ELR (cell line): ENCODE results near the gene C4BPB.
"Not testable (repeated sequence)": the region's sequence is repeated elsewhere in the genome, so short reads cannot be mapped to it uniquely, and the experiment has no call there.

Source experiments
- DNase-seq: peaks from one replicate; pipeline ENCODE4 v3.0.0-alpha.2; 2015; ENCODE audit warnings: low read depth

The C4BPB gene, protein sequence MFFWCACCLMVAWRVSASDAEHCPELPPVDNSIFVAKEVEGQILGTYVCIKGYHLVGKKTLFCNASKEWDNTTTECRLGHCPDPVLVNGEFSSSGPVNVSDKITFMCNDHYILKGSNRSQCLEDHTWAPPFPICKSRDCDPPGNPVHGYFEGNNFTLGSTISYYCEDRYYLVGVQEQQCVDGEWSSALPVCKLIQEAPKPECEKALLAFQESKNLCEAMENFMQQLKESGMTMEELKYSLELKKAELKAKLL

DNA sequence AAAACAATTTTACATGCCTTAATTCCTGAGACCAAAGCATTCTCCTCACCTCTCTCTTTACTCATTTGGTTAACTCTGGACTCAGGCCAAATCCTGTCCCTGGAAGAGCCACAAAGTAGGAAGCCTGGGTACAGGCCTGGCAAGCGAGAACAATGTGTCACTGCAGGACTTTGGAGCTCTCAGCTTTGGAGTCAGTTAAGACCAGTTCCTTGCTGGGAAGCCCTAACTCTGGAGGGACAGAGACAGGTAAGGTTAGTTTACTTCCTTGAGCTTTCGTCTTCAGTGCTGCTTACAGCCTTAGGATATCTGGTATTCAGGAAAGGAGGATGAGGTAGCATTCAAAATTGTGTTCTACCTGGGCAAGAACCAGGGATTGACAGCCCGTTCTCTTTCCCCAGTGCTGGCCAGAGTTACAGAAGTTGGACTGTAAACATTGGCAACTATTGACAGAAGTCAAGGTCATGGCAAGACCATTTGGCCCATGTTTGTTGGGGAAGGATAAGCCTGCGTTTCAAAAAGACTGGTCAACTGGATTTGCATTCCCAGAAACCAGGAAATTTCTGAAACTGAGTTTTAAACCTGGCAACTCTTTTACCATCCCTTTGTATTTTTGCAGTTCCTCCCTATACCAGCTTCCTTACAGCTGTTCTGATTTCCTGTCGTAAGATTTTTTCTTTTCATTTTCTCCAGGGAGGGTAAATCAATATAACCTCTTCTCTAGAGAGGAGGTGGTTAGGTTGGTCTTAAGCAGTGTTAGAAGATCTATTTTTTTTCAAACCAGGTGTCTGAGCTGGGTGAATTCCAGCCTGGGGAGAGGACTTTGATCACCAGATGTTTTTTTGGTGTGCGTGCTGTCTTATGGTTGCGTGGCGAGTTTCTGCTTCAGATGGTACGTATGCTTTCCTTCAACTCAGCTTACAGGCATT, at the start of gene C4BPB:
C4BPB (plus strand) TSS at position 160 of the 926 bp plus-strand sequence; CDS start at position 832, 672 bp downstream.
- no peak for DNase-seq

DNA sequence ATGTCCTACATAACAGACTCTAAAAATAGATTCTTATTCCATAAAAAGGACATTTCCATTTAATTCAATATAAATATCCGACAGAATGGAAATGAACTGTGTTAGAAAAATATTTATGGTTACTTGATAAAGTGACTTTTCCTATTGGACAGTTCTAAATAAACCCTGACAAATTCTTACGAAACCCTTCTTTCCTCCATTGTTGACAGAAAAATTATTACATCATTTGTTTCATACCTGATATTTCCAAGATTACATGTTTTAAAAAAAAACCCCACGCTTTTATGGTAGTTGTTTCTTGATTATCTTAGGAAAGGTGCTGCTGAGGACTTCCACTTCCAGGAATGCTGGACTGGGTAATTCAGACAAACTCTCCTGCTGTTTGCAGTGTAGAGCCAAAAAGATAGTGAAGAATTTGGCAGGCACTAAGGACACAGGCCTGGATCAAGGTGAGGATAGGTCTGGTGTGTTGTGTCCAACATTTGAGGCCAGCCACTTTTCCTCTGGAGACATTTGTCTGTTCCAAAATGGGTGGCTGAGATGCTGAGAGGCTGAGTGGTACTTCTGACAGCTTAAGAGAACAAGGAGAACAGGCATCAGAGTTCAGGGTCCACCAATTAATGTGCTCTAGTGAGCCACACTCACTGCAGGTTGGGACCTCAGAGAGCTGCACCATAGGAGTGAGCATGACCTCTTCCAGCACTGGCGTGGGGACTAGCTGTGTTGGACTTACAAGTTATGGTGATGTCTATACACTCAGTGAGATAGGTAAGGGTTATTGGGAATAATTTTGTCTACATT, 49.1 kb upstream of the C4BPB start:
- DNase-seq: no peak

DNA sequence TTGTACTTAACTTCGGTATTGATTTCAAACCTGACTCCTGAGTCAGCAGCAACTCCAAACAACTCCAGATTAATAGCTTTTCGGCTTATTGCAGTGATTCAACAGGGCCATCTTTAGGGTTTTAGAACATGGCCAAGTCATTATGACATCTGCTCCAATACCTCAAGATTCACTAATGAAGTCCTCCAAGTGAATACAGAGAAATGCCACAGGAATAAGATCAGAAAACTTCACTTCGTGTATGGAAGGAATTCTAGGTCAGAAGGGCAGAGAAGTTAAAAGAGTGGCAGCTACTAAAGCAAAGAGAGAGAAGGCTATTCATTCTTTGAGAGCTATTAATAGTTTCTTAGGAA, 48.5 kb upstream of the C4BPB start:
- no peak for DNase-seq

DNA sequence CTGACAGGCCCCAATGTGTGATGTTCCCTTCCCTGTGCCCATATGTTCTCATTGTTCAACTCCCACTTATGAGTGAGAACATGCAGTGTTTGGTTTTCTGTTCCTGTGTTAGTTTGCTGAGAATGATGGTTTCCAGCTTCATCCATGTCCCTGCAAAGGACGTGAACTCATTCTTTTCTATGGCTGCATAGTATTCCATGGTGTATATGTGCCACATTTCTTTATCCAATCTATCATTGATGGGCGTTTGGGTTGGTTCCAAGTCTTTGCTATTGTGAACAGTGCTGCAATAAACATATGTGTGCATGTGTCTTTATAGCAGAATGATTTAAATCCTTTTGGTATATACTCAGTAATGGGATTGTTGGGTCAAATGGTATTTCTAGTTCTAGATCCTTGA, 47.3 kb upstream of the C4BPB start:
- not testable (repeated sequence) for DNase-seq

DNA sequence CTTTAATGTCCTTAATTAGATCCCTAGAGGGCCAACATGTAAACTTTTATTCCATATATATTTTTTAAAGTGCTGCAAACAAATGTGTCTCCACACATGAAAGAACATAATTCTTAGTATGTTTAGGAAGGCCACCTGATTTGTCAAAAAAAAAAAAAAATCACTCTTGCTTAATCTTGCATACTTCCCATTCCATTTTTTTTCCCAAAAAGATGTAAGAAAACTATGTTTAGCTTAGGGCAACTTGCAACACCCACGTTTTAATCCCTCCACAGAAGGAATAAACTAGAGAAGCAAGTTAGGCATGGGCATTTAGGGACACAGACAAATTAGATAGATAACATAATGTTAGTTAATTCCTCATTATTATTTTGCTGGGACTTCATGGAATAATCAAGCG, 43.2 kb upstream of the C4BPB start:
- DNase-seq: no peak

DNA sequence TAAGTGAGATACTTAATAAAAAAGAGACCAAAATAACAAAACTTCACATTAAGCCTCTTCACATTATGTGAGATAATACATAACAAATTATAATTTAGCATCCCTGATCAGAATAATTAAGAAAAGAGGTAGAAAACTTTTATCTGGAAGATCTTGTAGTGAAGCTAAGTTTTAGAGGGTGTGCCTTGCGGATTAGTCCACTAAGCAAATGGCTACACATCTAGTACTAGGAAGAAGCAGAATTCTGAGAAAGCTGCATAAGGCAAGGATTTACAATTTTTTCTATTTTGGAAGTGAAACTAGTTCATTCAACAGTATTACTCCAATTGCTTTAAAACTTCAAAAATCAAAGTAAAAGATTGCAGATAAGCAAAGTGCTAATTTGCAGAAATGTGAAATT, 41.2 kb upstream of the C4BPB start:
- DNase-seq: no peak

DNA sequence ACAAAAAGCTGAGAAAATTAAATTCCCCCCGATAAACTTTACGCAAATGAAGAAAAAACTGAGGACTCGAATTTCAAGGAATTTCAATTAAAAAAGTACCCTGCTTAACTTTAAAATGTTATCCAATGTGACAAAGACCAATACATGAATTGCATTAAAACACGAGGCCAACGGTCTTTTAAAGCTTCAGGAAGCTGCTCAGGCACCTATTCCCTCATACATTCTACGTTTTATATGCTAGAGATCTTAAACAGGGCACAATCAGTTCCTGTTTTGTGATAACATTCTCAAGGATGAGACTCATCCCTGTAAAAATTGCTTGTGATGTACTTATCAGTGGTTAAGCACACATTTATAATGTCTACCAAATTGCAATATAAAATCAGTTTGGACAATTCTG, 40.6 kb upstream of the C4BPB start:
- DNase-seq: no peak

DNA sequence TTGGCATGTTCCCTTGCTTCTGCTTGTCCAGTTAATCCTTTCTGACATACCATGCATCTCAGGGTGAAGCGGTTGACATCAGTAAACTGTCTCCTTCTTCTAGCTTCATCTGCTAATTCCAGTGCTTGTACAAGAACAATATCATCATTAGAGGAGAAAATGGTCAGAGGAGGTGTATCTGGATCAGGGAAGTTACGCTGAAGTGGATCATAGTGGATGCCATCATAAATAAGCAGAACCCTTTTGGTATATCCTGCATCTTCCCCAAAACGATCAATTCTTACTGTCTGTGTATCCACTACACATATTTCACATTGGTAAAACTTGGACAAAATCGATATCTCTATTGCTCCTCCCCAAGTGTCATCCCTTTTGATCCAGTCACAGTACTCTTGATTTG, 39.6 kb upstream of the C4BPB start:
- DNase-seq: no peak

DNA sequence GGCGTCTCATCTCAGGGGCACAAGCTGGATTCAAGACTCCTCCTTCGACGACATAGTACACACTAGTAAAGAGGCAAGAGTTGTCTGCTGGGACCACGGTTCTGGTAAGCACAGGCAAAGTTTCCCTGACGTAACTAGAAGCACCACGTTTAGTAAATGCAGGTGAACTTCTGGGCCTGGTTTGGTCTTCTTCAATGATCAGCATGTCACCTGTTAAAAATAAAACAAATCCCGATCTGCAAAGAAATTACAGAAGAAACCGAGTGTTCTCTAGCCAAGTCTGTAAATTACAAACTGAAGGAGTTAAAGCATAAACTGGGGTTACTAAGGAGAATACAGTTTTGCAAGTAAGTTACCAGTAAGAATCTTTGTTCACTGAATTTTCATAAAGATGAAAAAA, 39.1 kb upstream of the C4BPB start:
- no peak for DNase-seq

DNA sequence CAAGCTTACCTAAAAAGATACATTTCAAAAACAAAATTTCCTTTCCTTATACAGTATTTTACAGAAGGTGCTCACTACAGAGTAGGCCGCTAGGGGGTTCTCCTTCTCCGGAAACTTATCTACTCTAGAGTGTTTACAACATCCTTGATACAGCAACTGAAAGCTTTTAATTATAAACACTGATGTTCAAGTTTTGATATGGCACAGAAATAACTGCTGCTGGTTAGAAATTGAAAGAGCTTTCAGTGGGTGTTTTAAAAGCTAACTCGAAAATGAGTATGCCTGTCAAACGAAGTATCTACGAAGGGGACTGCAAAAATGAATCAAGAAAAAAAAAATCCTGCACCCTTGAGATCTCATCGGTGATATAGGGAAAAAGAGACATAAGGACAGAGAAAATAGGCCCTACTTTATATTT, 38.7 kb upstream of the C4BPB start:
- peak; percentile 79 for DNase-seq

DNA sequence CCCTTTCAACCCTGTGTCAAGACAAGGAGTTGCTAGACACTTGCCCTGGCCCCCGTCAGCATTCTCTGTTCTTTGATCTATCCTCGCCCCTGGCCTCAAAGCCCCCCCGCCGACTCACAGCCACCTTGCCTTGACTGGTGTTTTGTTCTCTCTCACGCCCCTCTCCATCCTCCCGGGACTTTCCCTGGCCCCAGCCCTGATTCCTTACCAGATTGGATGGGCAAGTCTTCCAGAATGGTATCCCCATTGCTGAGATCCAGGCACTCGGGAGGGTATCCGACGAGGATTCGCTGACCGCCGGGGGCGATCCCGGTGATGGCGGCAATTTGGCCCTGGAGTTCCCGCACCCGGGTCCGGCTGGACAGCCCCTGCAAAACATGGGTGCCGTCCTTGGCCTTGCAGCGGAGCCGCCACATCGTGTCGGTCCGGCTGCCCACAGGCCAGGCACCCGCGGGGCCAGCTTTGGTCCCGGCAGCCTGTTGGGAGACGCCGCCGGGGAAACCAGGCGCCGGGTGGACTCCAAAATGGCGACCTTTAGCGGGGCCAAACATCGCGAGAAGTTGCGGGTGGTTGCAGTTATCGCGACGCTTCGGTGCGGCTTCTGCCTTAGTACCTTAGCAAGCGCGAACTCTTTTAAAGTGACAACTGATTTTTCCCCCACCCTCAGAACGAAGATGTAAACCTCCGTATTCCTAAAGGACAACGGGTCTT, 38.0 kb upstream of the C4BPB start:
- peak; percentile 92 for DNase-seq

DNA sequence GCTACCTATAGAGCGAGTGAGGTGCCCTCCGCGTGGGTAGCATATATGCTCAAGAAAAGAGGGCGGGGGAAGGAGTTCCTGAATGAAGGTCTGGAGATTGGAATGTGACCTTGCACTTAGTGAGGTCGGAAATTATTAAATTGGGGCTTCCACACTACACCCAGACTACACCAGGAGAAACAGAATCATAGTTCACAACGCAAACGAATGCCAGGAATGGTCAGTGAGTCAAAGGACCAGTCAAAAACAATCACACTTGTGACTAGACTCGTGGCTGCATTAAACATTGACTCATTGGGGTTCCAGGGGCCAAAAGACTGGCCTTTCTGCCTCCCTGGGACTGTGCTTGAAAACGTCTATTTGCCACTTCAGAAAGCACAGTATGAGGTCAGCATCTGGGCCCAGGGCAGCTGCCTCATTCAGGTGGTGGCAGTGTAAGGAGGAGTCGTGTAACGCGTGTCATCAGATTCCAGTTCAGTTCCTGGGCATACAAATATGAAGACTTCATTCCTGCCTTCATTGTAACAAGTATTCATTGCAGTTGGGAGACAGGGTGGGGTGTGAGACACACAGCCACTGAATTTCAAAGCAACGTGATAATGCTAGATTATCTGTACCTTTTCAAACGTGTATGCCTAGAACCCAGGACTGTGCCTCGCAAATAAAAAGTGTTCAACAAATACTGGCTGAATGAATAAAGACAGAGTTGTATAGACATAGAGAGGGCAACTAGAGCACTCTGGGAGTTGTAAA, 37.3 kb upstream of the C4BPB start, which contains the start of gene YOD1:
YOD1 (minus strand) TSS at position 18 of the 753 bp plus-strand sequence. CDS start 178 bp downstream, outside the sequence.
- peak; percentile 83 for DNase-seq

DNA sequence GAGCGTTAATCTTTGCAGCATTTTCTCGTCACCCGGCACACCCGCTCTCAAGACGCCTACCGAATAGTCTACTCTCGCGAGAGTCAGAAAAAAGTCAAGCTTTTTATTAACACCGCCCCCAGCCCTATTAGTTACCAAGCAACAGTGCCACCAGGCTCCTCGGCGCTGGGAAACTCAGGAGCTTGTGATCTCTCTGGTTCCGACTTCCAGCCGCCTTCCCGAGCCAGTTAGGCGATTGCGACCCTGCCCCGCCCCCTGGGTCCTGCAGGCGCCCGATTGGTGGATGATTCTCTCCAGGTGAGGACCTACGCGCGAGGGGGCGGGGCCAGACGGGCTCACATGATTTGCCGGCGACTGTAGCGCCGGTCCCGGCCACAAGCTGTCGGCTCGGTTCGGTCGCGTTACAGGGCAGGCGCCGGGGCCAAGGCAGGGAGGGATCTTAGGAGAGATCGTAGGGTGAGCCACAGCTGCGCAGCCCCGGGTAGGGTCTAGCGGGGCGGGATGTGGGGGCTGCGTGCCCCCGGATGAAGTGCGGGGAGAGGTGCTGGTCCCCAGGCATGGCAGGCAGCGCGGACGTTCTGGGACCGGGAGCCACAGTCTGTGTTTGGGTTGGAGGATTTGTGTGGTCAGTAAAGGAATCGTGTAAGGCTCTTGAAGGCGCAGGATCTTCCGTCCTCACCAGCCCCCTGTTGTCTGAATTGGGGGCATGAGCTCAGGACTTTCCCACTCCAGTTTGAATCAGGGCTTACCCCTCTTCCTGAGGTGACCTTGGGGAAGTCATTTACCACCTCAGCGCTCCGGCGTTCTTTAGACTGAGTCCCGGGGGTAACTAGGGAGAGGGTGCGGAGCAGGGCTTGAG, 35.5 kb upstream of the C4BPB start, which contains the start of gene PFKFB2:
PFKFB2 (plus strand) TSS at position 365 of the 859 bp plus-strand sequence. CDS start 1,443 bp downstream, outside the sequence.
- DNase-seq: peak; percentile 88

DNA sequence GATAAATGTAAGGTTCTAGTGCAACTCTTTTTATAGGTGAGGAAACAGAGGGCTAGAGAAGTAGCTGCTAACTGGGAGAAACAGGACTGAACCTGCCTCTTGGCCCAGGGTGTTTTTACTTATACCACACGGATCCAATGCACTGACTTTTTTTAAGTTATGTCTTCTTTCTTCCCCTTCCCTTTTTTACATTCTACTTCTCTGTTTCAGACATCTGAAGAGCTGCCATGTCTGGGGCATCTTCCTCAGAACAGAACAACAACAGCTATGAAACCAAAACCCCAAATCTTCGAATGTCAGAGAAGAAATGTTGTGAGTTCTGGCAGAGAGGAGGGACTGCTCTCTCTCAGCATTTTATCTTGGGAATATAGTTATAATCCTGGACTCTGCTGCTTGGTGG, 34.2 kb upstream of the C4BPB start:
- DNase-seq: no peak

DNA sequence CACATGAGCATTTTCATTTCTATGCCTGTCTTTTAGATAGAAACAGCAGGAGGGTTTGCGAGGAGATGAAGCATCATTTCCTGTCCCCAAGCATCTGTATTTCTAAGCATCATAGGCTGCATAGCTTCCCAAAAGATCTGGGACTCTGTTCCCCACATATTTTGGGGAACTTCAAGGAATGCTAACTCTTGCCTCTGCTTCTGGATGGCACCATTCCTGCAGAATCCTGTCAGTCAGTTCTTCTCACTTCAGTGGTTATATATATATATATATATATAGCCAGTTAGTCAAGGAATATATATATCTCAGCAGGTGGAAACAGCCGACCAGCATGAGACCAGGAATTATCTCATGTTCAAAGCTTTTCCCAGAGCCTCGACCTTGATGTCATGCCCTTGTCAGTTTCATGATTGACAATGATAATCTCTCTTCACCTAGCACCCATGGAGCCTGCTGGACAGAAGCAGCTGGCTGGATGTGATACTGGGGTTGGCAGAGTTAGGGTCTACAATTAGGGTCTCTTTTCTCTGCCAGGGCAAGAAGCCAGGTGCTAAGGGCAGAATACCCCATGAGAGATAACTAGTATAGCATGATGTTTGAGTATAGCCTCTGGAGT, 33.2 kb upstream of the C4BPB start:
- no peak for DNase-seq

DNA sequence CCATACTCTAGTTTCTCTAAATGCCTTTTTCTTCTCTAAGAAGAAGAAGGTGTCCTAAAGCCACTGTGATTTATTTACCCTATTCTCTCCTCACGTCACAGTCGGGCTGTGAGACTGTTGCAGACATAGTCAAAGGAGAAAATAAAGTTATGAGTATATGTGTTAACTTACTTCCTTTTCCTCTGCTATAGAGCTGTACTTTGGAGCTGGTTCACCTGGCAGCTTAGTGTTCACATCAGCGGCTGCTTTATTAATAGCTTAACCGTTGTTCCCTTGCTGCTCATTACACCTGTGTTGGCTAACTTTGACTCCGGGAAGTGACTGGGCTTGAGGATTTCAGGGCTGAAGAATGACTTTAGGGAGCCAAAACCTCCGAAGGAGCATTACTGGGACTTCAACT, 32.0 kb upstream of the C4BPB start:
- DNase-seq: no peak

DNA sequence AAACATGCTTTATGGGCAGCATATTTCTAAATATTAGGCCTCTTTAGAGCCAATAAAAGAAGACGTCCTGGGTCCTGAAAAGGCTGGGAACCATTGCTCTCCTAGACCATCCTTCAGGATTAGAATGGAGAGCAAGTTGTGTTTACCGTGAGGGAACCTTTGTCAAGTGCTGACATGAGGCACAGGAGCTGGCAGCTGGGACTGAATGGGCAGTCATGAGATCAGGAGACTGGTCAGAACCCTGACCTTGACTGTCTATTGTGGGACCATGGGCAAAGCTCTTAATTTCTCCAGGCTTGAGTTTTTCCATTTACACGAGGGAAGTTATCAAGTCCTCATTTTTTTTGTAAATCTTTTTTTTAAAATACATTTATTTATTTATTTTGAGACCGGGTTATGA, 30.4 kb upstream of the C4BPB start:
- DNase-seq: no peak

DNA sequence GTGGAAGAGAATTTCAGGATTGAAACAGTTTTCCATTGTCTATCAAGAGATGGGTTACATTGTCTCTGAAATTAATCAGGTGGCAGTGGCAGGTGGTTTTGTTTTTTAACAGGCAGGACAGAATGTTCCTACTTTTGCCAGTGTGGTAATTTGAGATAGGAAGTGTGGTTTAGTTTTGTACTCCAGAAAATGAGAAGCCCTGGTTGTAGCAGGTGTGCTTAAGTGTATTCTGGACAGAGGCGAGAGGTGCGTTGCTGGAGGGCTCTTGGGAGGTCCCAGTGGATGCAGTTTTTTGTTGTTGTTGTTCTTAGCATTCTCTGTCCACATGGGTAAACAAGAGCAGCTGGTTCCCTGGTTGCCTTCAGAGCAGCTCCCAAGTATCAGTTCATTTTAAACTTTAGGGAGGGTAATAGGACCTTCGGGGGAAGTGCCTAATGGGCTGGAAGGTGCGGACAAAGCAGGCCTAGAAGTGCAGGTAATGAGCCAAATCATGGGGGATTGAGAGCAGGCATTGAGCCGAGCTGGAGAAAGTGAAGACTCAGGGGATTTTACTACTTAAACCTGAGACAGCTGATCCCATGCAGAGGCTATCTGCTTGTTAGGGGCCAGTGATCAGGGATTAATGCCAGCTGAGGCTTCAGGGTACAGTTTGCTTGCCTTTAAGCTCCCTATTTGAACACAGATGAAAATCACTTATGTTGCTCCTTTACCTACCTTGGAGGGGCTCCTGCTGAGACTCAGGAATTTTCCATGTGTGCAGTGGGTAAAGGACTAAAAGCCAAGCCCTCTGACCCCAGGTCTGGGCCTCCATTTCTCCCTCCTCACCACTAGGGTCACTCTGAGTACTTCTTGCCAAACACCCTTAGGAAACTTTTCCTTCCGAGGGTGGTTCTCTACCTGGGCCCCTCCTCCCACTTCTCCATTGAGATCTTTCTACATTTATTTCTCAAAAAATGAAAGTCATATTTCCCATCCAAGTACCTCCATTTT, 29.5 kb upstream of the C4BPB start:
- DNase-seq: no peak
